ENCODE measurements around the gene RC3H1. TPM values are rescaled to one million over a fixed set of nuclear protein-coding genes. Genes with fewer than 3 reads are reported as not detected.

RC3H1 gene
- total and polyA plus RNA-seq, 2 of the 8 experiments (the other 6 are each of a cell fraction or from before 2014, with no cell fraction given), result 7.4 to 32.2 TPM

- H2BK15ac ChIP-seq (ENCODE audit: low read length), result no peak overlapping the region
- CTCF ChIA-PET (ENCODE audit: partially characterized antibody), result interaction anchor here (1.7 kb wide), 1 partner anchor 14 kb away, joined by 4 read pairs; no protein-coding TSS in a partner anchor
- no peak overlapping the region for H3K9ac ChIP-seq (replicated peaks in 1 of 4; ENCODE audit: extremely low read depth in 1 of 4, low read depth in 3 of 4, low read length in 3 of 4)
- no peaks in the 10 kb centered on the region for H3K36me3 ChIP-seq (ENCODE audit: control insufficient read depth in 2 of 4, insufficient read depth in 4 of 4, low read length in 3 of 4)
- no peak overlapping the region for H3K4me3 ChIP-seq (ENCODE audit: extremely low read depth in 1 of 4, insufficient read depth in 2 of 4, low read depth in 3 of 4, low read length in 4 of 4)
- no peaks in the 10 kb centered on the region for H3K23me2 ChIP-seq (ENCODE audit: low read depth, low read length)
- no peak overlapping the region for H4K5ac ChIP-seq (ENCODE audit: insufficient read length, low read depth, low read length)
- no peak overlapping the region for H2BK5ac ChIP-seq (ENCODE audit: low read depth, low read length)
- no peak overlapping the region for H3K14ac ChIP-seq (ENCODE audit: insufficient read length)
- H2BK120ac ChIP-seq (replicated peaks; ENCODE audit: low read depth, low read length), result no peak overlapping the region
- no peaks in the 10 kb centered on the region for H3K27me3 ChIP-seq (replicated peaks in 1 of 4; ENCODE audit: control insufficient read depth in 3 of 4, extremely low read depth in 1 of 4, insufficient read depth in 3 of 4, low read length in 3 of 4)
- H2BK20ac ChIP-seq (ENCODE audit: low read length), result no peak overlapping the region
- POLR2A ChIA-PET (ENCODE audit: partially characterized antibody), result interaction anchor here (1.0 to 1.8 kb wide), 5 partner anchors 9 to 57 kb away, joined by 3 to 7 read pairs (median 3); partner anchors contain the start of genes GAS5 and ZBTB37
- H4K91ac ChIP-seq (replicated peaks; ENCODE audit: insufficient read length, low read length), result no peak overlapping the region
- no peaks in the 10 kb centered on the region for H4K20me1 ChIP-seq (replicated peaks in 1 of 2; ENCODE audit: control insufficient read depth in 1 of 2, insufficient read depth in 2 of 2, low read length in 2 of 2)
- H3K56ac ChIP-seq (replicated peaks; ENCODE audit: insufficient read length, low read depth, low read length), result no peak overlapping the region
- H3K4ac ChIP-seq (replicated peaks; ENCODE audit: insufficient read length, low read depth, low read length), result no peak overlapping the region
- no peak overlapping the region for H2AFZ ChIP-seq (ENCODE audit: low read length)
- H4K8ac ChIP-seq (ENCODE audit: extremely low read depth, insufficient read depth, low read length), result no peak overlapping the region
- TF ChIP-seq HDAC2 (IDR thresholded peaks at IDR 0.05; ENCODE audit: borderline replicate concordance in 1 of 2, low read depth in 2 of 2, low read length in 2 of 2) (no peak), TBP (IDR thresholded peaks at IDR 0.05; ENCODE audit: low read depth, low read length) (peak; percentile 92)
- H3K23ac ChIP-seq (ENCODE audit: insufficient read length), result no peak overlapping the region
- DNase-seq (ENCODE audit: low read depth in 1 of 2, low spot score in 2 of 2) (no peak), FAIRE-seq (no peak)
- no peak overlapping the region for H2BK12ac ChIP-seq (ENCODE audit: low read depth, low read length)
- H3K18ac ChIP-seq (ENCODE audit: extremely low read depth, low read length), result no peak overlapping the region
- whole genome bisulfite sequencing, 2 experiments (ENCODE audit: extremely low coverage in 1 of 2, insufficient coverage in 1 of 2, insufficient read length in 1 of 2, insufficient replicate concordance in 2 of 2, low coverage in 1 of 2, low lambda C conversion rate in 2 of 2, missing lambda C conversion rate in 1 of 2), result 92% methylated on average over 5 of the region's 5 CpGs; no CpG with 5 or more reads in 1 of the 2 experiments
- no peak overlapping the region for H2AK5ac ChIP-seq (ENCODE audit: low read depth, low read length)
- no peak overlapping the region for H3K4me2 ChIP-seq (ENCODE audit: insufficient read depth in 1 of 2, low read depth in 2 of 2, low read length in 2 of 2)
- H3K27ac ChIP-seq (ENCODE audit: low read depth, low read length), result no peak overlapping the region
- H3K79me2 ChIP-seq (ENCODE audit: control insufficient read depth in 1 of 2, insufficient read depth in 2 of 2, low read length in 2 of 2), result no peaks in the 10 kb centered on the region
- no peaks in the 10 kb centered on the region for H3K9me3 ChIP-seq (ENCODE audit: insufficient read depth in 2 of 2, low read depth in 1 of 2, low read length in 1 of 2)
- no peaks in the 10 kb centered on the region for H3K79me1 ChIP-seq (ENCODE audit: low read depth, low read length)
- no peaks in the 10 kb centered on the region; a peak in 1 of 7 replicates for H3K4me1 ChIP-seq (replicated peaks in 1 of 4; ENCODE audit: control insufficient read depth in 3 of 4, insufficient read depth in 4 of 4, low read length in 3 of 4)
Measured at GRCh38 chr1:173920861-173921260, 101.3 kb downstream of the RC3H1 start.

All from H1 (cell line).